SK-N-MC (cell line): ENCODE results near the gene TUT4.

Experiments used
- EZH2 ChIP-seq: fragments of 200-600 bp; sonication (generic); IDR thresholded peaks from one replicate; pipeline ENCODE4 v1.6.1; 2017; ENCODE audit warnings: antibody characterized with exemption
- POLR2AphosphoS5 ChIP-seq: IDR thresholded peaks from 2 replicates; pipeline ENCODE4 v1.6.1; 2012; ENCODE audit warnings: mild to moderate bottlenecking, low read depth, low read length, borderline replicate concordance

DNA sequence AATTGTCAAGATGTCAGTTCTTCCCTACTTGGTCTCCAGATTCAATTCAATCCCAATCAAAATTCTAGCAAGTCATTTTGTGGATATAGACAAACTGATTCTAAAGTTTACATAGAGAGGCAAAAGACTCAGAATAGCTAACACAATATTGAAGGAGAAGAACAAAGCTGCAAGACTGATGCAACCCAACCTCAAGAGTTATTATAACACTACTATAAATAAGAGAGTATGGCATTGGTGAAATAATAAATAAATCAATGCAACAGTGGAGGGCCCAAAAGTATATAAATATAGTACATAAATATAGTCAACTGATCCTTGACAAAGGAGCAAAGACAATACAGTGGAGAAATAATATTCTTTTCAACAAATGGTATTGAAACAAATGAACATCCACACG, 98.8 kb downstream of the TUT4 start:
- TF ChIP-seq POLR2AphosphoS5 (no peak), EZH2 (no peak)
